Measurements from ENCODE around the gene ZNF331.

ZNF331 gene

DNA sequence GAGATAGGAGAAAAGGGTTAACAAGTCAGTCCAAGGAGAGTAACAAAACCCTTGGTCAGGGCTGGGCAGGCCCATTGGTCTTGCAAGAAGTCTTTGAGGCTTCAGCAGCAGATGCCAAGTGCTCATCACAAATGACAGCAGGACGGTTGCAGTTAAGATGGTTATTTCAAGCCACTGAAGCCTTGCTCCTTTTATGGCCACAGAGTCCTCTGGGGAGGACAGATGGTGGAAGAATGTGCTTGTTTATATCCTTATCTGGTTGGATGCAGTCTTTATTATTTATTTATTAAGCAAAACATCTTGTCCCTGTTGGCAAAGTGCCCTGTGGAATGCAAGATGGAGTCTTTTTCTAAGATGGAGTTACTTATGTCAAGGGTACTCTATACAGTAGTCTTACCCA, 19.2 kb upstream of the ZNF331 start:
- H3K79me2 ChIP-seq (ENCODE audit: control insufficient read depth, low read length), result no peaks in the 10 kb centered on the region
- no peak overlapping the region for H3K4me3 ChIP-seq (ENCODE audit: low read length)
- H3K9me2 ChIP-seq (replicated peaks; ENCODE audit: control insufficient read depth, low read length), result no peaks in the 10 kb centered on the region
- no peak overlapping the region for H3K4me2 ChIP-seq (ENCODE audit: low read length)
- H3K27ac ChIP-seq (ENCODE audit: low read depth, low read length), result no peak overlapping the region
- H3K36me3 ChIP-seq (ENCODE audit: control insufficient read depth, low read length), result no peaks in the 10 kb centered on the region
- H4K20me1 ChIP-seq (ENCODE audit: control insufficient read depth, insufficient read depth, low read depth, low read length), result no peaks in the 10 kb centered on the region
- no peaks in the 10 kb centered on the region for H3K27me3 ChIP-seq (ENCODE audit: control insufficient read depth, low read length)
- peaks cover 30% of the 10 kb centered on the region for H3K9me3 ChIP-seq (ENCODE audit: control insufficient read depth, insufficient read depth, low read length)
- H3F3A ChIP-seq (ENCODE audit: control insufficient read depth, insufficient read depth), result 0 out of 2 replicates have a peak, but pooled peaks cover 5% of the 10 kb centered on the region
- peaks cover 13% of the 10 kb centered on the region for H3K4me1 ChIP-seq (ENCODE audit: control insufficient read depth, low read length)
- TF ChIP-seq, protein P1, sequence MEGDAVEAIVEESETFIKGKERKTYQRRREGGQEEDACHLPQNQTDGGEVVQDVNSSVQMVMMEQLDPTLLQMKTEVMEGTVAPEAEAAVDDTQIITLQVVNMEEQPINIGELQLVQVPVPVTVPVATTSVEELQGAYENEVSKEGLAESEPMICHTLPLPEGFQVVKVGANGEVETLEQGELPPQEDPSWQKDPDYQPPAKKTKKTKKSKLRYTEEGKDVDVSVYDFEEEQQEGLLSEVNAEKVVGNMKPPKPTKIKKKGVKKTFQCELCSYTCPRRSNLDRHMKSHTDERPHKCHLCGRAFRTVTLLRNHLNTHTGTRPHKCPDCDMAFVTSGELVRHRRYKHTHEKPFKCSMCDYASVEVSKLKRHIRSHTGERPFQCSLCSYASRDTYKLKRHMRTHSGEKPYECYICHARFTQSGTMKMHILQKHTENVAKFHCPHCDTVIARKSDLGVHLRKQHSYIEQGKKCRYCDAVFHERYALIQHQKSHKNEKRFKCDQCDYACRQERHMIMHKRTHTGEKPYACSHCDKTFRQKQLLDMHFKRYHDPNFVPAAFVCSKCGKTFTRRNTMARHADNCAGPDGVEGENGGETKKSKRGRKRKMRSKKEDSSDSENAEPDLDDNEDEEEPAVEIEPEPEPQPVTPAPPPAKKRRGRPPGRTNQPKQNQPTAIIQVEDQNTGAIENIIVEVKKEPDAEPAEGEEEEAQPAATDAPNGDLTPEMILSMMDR (IDR thresholded peaks at IDR 0.05; ENCODE audit: low read depth, low read length, poor library complexity, severe bottlenecking), result no peak
- no peak for TF ChIP-seq EZH2phosphoT487 (IDR thresholded peaks at IDR 0.05; ENCODE audit: borderline replicate concordance, low read length)

DNA sequence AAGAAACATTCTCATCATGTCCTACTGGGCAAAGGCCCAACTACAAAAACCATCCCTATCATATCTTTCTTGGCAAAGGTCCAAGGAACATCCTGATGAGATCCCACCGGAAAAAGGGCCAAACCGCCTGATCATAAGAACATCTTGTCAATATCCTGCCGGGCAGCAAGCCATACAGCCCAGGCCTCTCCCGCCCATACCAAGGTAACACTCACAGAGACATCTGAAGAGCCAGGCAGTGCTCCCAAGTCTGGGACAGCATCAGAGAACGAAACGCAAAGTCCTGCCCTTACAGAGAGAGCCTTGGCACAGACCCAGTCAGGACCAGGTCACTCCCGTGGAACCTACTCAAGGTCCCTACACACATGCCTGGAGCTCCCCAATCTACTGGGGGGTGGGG, 18.5 kb upstream of the ZNF331 start:
- Histone ChIP-seq H3K79me2 (ENCODE audit: control insufficient read depth, low read length) (no peaks in the 10 kb centered on the region), H3K9me2 (replicated peaks; ENCODE audit: control insufficient read depth, low read length) (no peaks in the 10 kb centered on the region), H3K27ac (ENCODE audit: low read depth, low read length) (no peak overlapping the region), H3K4me3 (ENCODE audit: low read length) (no peak overlapping the region), H3K27me3 (ENCODE audit: control insufficient read depth, low read length) (no peaks in the 10 kb centered on the region), H3K4me2 (ENCODE audit: low read length) (no peak overlapping the region), H3K36me3 (ENCODE audit: control insufficient read depth, low read length) (no peaks in the 10 kb centered on the region), H3F3A (ENCODE audit: control insufficient read depth, insufficient read depth) (0 out of 2 replicates have a peak, but pooled peaks cover 5% of the 10 kb centered on the region), H4K20me1 (ENCODE audit: control insufficient read depth, insufficient read depth, low read depth, low read length) (no peaks in the 10 kb centered on the region), H3K9me3 (ENCODE audit: control insufficient read depth, insufficient read depth, low read length) (peaks cover 30% of the 10 kb centered on the region), H3K4me1 (ENCODE audit: control insufficient read depth, low read length) (peaks cover 13% of the 10 kb centered on the region)
- TF ChIP-seq, protein P1 (IDR thresholded peaks at IDR 0.05; ENCODE audit: low read depth, low read length, poor library complexity, severe bottlenecking), result no peak
- no peak for TF ChIP-seq EZH2phosphoT487 (IDR thresholded peaks at IDR 0.05; ENCODE audit: borderline replicate concordance, low read length)

DNA sequence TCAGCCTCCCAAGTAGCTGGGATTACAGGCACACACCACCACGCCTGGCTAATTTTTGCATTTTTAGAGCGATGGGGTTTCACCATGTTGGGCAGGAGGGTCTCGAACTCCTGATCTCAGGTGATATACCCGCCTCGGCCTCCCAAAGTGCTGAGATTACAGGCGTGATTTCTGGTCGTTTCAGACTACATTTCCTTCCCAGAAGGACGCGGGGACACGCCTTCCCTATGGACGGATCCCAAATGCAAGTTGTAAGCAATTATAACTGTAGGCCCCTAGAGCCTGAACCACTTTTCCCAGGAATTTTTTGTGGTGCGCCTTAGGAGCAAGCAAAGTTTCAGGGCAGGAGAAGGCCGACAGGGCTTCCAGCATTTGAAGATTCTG, 17.8 kb upstream of the ZNF331 start:
- H3K4me2 ChIP-seq (ENCODE audit: low read length), result peak overlapping the region; percentile 66
- TF ChIP-seq, protein P1 (IDR thresholded peaks at IDR 0.05; ENCODE audit: low read depth, low read length, poor library complexity, severe bottlenecking), result no peak
- no peak for TF ChIP-seq EZH2phosphoT487 (IDR thresholded peaks at IDR 0.05; ENCODE audit: borderline replicate concordance, low read length)
- H3K27ac ChIP-seq (ENCODE audit: low read depth, low read length), result peak overlapping the region; percentile 9; the same call in 1 of the 2 replicates
- no peaks in the 10 kb centered on the region for H3K36me3 ChIP-seq (ENCODE audit: control insufficient read depth, low read length)
- H3K9me2 ChIP-seq (replicated peaks; ENCODE audit: control insufficient read depth, low read length), result no peaks in the 10 kb centered on the region
- 0 out of 2 replicates have a peak, but pooled peaks cover 5% of the 10 kb centered on the region for H3F3A ChIP-seq (ENCODE audit: control insufficient read depth, insufficient read depth)
- H3K4me1 ChIP-seq (ENCODE audit: control insufficient read depth, low read length), result peaks cover 13% of the 10 kb centered on the region
- no peaks in the 10 kb centered on the region for H3K27me3 ChIP-seq (ENCODE audit: control insufficient read depth, low read length)
- H3K4me3 ChIP-seq (ENCODE audit: low read length), result peak overlapping the region; percentile 79
- H4K20me1 ChIP-seq (ENCODE audit: control insufficient read depth, insufficient read depth, low read depth, low read length), result no peaks in the 10 kb centered on the region
- peaks cover 30% of the 10 kb centered on the region for H3K9me3 ChIP-seq (ENCODE audit: control insufficient read depth, insufficient read depth, low read length)
- no peaks in the 10 kb centered on the region for H3K79me2 ChIP-seq (ENCODE audit: control insufficient read depth, low read length)
